ENCODE results near the gene MRPL36.

- TF ChIP-seq CTCF (IDR thresholded peaks at IDR 0.05) (no peak), EP300 (IDR thresholded peaks at IDR 0.05) (no peak), POLR2A (IDR thresholded peaks at IDR 0.05) (no peak)
These were observed 17.8 kb upstream of the MRPL36 start for GRCh38 chr5:1817261-1818043.
